Spleen (tissue), 11 donors: ENCODE data around the gene SP4. TPM values are rescaled to one million over a fixed set of nuclear protein-coding genes. Genes with fewer than 3 reads are reported as not detected.

Source experiments
- DNase-seq: peaks from one replicate; pipeline ENCODE4 v3.0.0-alpha.2; 2020
- H3K27ac ChIP-seq, 8 donors: fragments of 200-600 bp; sonication (generic) in 7 of 8; 1 replicate in 4 of 8; 2 replicates in 4 of 8; pipeline versions ENCODE4 v1.5.0 to v1.8.0; 2016 to 2021; ENCODE audit warnings: inconsistent platforms in 4 of 8, mild to moderate bottlenecking in 4 of 8, moderate library complexity in 1 of 8
- H3K27me3 ChIP-seq, 7 donors: fragments of 200-600 bp; sonication (generic) in 6 of 7; replicated peaks in 1 of 7; 1 replicate in 4 of 7; 2 replicates in 3 of 7; pipeline versions ENCODE4 v1.5.0 to v1.8.0; 2016 to 2021; ENCODE audit warnings: inconsistent platforms in 3 of 7, mild to moderate bottlenecking in 1 of 7
- H3K36me3 ChIP-seq, 6 donors: fragments of 200-600 bp; sonication (generic) in 5 of 6; 1 replicate in 4 of 6; 2 replicates in 2 of 6; pipeline versions ENCODE4 v1.5.0 to v1.8.0; 2016 to 2021; ENCODE audit warnings: inconsistent platforms in 2 of 6
- H3K4me1 ChIP-seq, 6 donors: fragments of 200-600 bp; sonication (generic) in 5 of 6; 1 replicate in 3 of 6; 2 replicates in 3 of 6; pipeline versions ENCODE4 v1.5.0 to v1.8.0; 2016 to 2021; ENCODE audit warnings: inconsistent platforms in 3 of 6
- H3K4me3 ChIP-seq, 8 donors: fragments of 200-600 bp; sonication (generic) in 7 of 8; 1 replicate in 4 of 8; 2 replicates in 4 of 8; pipeline versions ENCODE4 v1.5.0 to v1.8.0; 2016 to 2021; ENCODE audit warnings: inconsistent platforms in 4 of 8, mild to moderate bottlenecking in 4 of 8, moderate library complexity in 2 of 8
- H3K9me3 ChIP-seq, 8 donors: fragments of 200-600 bp; sonication (generic) in 7 of 8; 1 replicate in 4 of 8; 2 replicates in 4 of 8; pipeline versions ENCODE4 v1.5.0 to v1.8.0; 2016 to 2021; ENCODE audit warnings: inconsistent platforms in 4 of 8
- POLR2A ChIP-seq, 3 donors: fragments of 450-650 bp; IDR thresholded peaks; one replicate each; pipeline ENCODE4 v1.5.1; 2017; ENCODE audit warnings: antibody characterized with exemption in 3 of 3, mild to moderate bottlenecking in 1 of 3
- POLR2AphosphoS5 ChIP-seq, 3 donors: sonication (generic); formaldehyde crosslinking; IDR thresholded peaks; one replicate each; pipeline ENCODE4 v1.5.1; 2017; ENCODE audit warnings: antibody characterized with exemption in 3 of 3
- WGBS, 5 donors: extraction: QIAGEN DNeasy Blood & Tissue Kit in 3 of 5; methylation state at CpG; one replicate each; pipeline versions ENCODE4 v1.1.5 to v1.1.7; 2013 to 2018; 5-methylcytosine and 5-hydroxymethylcytosine counted together
- intact Hi-C: fragments of 100-400 bp; cut with DNase I; formaldehyde crosslinking; loops from one replicate; pipeline ENCODE4 v1.15.0; 2023; ENCODE audit warnings: low total_unique reads
- polyA plus RNA-seq, 3 donors: library from polyadenylated mRNA; stranded (reverse); fragments of 200-250 nt; gene quantifications; one replicate each; pipeline ENCODE4 v1.2.1, GENCODE V29; 2013
- total RNA-seq, 7 donors: library from RNA; depleted of rRNA in 3 of 7; stranded (reverse); fragments of >200 nt in 3 of 7; fragmentation: NEBNext Ultra II Directional in 4 of 7; extraction: Animal tissue kit (Norgen Biotek cat#: 25700) in 4 of 7; gene quantifications; one replicate each; pipeline versions ENCODE4 v1.1.0 to v1.2.1, GENCODE V29; 2016 to 2021
- TF ChIP-seq, protein P1 (sequence below), 11 experiments: fragments of 200-600 bp in 7 of 11; fragments of 450-650 bp in 4 of 11; sonication (generic) in 4 of 11; IDR thresholded peaks in 8 of 11; conservative IDR thresholded peaks in 3 of 11; 1 replicate in 7 of 11; 2 replicates in 4 of 11; pipeline versions ENCODE4 v1.4.0 to v1.8.0; 2016 to 2021; ENCODE audit warnings: antibody characterized with exemption in 11 of 11, inconsistent platforms in 4 of 11, mild to moderate bottlenecking in 1 of 11
- donor health status: healthy with polysubstance abuse.
- donor health status: DM: no; HTN: no; CAD: no; lungs with moderate emphysema.
- donor health status: DM: no; HTN: no; CAD: no.
- donor health status: Bipolar disorder and iron deficiency.
- donor health status: healthy.
- donor health status: DM: no; HTN: no; CAD: no.
- donor health status: DM: yes; HTN: yes; CAD: no.

Gene SP4
- total and polyA plus RNA-seq, 10 donors, result 2.5 to 19.0 (median 14.3) TPM

DNA sequence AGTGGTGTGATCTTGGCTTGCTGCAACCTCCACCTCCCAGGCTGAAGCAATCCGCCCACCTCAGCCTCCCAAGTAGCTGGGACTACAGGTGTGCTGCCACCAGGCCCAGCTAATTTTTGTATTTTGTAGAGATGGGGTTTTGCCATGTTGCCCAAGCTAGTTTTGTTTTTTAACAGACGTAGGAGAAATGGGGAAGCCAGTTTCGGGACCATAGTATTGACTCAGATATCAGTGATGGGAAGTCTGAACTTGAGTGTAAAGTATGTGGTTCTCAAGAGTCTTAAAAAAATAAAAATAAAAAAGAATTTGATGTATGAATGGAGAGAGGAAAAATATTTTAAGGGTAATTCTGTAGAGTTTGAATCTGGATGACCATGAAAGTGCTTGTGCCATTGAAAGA is 34.2 kb downstream of the SP4 start:
- intact Hi-C loops, result no loop called here
- TF ChIP-seq POLR2A (IDR thresholded peaks at IDR 0.05), result no peak
- TF ChIP-seq, protein P1, sequence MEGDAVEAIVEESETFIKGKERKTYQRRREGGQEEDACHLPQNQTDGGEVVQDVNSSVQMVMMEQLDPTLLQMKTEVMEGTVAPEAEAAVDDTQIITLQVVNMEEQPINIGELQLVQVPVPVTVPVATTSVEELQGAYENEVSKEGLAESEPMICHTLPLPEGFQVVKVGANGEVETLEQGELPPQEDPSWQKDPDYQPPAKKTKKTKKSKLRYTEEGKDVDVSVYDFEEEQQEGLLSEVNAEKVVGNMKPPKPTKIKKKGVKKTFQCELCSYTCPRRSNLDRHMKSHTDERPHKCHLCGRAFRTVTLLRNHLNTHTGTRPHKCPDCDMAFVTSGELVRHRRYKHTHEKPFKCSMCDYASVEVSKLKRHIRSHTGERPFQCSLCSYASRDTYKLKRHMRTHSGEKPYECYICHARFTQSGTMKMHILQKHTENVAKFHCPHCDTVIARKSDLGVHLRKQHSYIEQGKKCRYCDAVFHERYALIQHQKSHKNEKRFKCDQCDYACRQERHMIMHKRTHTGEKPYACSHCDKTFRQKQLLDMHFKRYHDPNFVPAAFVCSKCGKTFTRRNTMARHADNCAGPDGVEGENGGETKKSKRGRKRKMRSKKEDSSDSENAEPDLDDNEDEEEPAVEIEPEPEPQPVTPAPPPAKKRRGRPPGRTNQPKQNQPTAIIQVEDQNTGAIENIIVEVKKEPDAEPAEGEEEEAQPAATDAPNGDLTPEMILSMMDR (IDR thresholded peaks at IDR 0.05 in 8 of 11, conservative IDR thresholded peaks at IDR 0.05 in 3 of 11), result no peak
- TF ChIP-seq POLR2AphosphoS5 (IDR thresholded peaks at IDR 0.05), result no peak
- Histone ChIP-seq H3K4me3 (no peak overlapping the region), H3K36me3 (peaks cover 0 to 37% (median 0%) of the 10 kb centered on the region in 6 donors), H3K4me1 (peaks cover 0 to 32% (median 4%) of the 10 kb centered on the region in 6 donors), H3K9me3 (peaks cover 0 to 9% (median 1%) of the 10 kb centered on the region in 8 donors), H3K27ac (no peak overlapping the region), H3K27me3 (no peaks in the 10 kb centered on the region)
- DNase-seq, result no peak
- WGBS, 5 donors, result 64 to 82% (median 80%) methylated on average over 3 of the region's 3 CpGs

DNA sequence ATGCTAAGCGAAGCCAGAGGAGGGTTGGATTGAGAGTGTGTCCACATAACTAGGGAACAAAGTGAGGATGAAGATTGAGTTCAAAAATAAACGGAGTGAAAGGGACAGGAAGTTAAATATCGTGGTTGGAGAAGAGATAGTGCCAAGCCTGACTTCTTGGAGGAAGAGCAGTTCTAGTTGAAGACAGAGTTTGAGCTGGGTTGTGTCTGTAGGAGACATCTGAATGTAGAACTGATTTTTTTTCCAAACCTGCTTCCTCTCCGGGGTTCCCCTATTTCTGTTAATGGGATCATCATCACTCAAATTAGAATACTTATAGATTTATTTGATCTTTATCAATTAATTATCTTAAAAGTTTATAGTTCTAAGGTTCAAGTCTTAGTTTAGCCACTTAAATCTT is 35.6 kb downstream of the SP4 start:
- Histone ChIP-seq H3K4me1 (peaks cover 0 to 26% (median 4%) of the 10 kb centered on the region in 6 donors), H3K27ac (no peak overlapping the region), H3K36me3 (peaks cover 0 to 36% (median 0%) of the 10 kb centered on the region in 6 donors), H3K27me3 (no peaks in the 10 kb centered on the region), H3K4me3 (no peak overlapping the region), H3K9me3 (peaks cover 0 to 9% (median 1%) of the 10 kb centered on the region in 8 donors)
- DNase-seq, result no peak
- WGBS, 5 donors, result 59 to 68% (median 61%) methylated on average over 4 of the region's 4 CpGs
- intact Hi-C loops, result no loop called here
- TF ChIP-seq POLR2A (IDR thresholded peaks at IDR 0.05), result no peak
- no peak for TF ChIP-seq POLR2AphosphoS5 (IDR thresholded peaks at IDR 0.05)
- TF ChIP-seq, protein P1 (IDR thresholded peaks at IDR 0.05 in 8 of 11, conservative IDR thresholded peaks at IDR 0.05 in 3 of 11), result no peak

GRCh38 chr7:21468969-21469368 is 41.1 kb downstream of the SP4 start:
- Histone ChIP-seq H3K27ac (no peak overlapping the region), H3K4me1 (no peaks in the 10 kb centered on the region), H3K9me3 (no peaks in the 10 kb centered on the region), H3K36me3 (peaks cover 0 to 7% (median 0%) of the 10 kb centered on the region in 6 donors), H3K27me3 (no peaks in the 10 kb centered on the region), H3K4me3 (no peak overlapping the region)
- no peak for TF ChIP-seq POLR2A (IDR thresholded peaks at IDR 0.05)
- DNase-seq, result no peak
- intact Hi-C loops, result no loop called here

DNA sequence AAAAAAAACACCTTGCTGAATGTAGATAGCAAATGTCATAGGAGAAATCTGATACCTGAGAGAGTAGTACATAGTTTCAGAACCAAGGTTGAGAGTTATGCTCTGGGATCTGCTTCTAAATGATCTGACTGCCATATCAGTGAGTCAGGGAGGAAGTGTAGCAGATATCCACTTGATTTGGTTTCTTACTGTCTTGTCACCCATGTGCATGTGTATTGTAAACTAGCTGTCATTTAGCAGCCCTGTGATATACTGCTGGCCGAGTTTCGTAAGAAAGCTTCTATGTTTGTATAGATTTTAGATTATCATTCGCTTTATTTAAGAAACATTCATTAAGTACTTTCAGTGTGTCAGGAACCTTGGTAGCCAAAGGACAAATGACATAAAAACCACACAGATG is 42.0 kb downstream of the SP4 start:
- intact Hi-C loops, result no loop called here
- 96 to 99% (median 98%) methylated on average over 3 of the region's 3 CpGs for WGBS, 5 donors
- DNase-seq, result no peak
- no peak overlapping the region for H3K4me3 ChIP-seq
- H3K9me3 ChIP-seq, result no peaks in the 10 kb centered on the region
- H3K27me3 ChIP-seq, result no peaks in the 10 kb centered on the region
- peaks cover 0 to 7% (median 0%) of the 10 kb centered on the region in 6 donors for H3K36me3 ChIP-seq
- H3K4me1 ChIP-seq, result no peaks in the 10 kb centered on the region
- TF ChIP-seq, protein P1 (IDR thresholded peaks at IDR 0.05 in 8 of 11, conservative IDR thresholded peaks at IDR 0.05 in 3 of 11), result no peak
- TF ChIP-seq POLR2A (IDR thresholded peaks at IDR 0.05), result no peak
- no peak for TF ChIP-seq POLR2AphosphoS5 (IDR thresholded peaks at IDR 0.05)
- no peak overlapping the region for H3K27ac ChIP-seq

DNA sequence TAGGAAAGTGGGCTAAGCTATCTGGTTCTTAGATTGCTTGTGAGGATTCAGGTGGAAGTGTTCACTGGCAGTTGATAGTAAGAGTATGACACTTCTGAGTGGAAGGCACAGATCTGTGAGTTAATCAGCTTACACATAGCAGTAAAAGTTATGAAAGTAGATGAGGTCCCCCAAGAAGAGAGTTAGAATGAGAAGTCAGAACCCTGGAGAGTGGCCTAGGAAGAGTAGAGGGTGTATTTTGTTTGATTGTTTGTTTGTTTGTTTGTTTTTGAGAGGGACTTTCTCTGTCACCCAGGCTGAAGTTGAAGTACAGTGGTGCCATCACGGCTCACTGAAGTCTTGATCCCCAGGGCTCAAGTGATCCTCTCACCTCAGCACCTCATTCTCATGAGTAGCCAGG is 44.1 kb downstream of the SP4 start:
- Histone ChIP-seq H3K9me3 (no peaks in the 10 kb centered on the region), H3K36me3 (peaks cover 0 to 5% (median under 1%) of the 10 kb centered on the region in 6 donors), H3K27me3 (no peaks in the 10 kb centered on the region), H3K4me3 (no peak overlapping the region), H3K27ac (no peak overlapping the region), H3K4me1 (no peaks in the 10 kb centered on the region)
- intact Hi-C loops, result no loop called here
- TF ChIP-seq POLR2A (IDR thresholded peaks at IDR 0.05) (no peak), POLR2AphosphoS5 (IDR thresholded peaks at IDR 0.05) (no peak)
- TF ChIP-seq, protein P1 (IDR thresholded peaks at IDR 0.05 in 8 of 11, conservative IDR thresholded peaks at IDR 0.05 in 3 of 11), result no peak
- DNase-seq, result no peak
- 45 to 100% (median 94%) methylated on average over 1 of the region's 1 CpG for WGBS, 5 donors
